Stimulated activated memory B cell treated with anti-CD40 and anti-IgM and Interleukin-4, amounts not matched to agents 10 μg/mL and 1 μg/mL and 100 μg/mL, for 72 hours (primary cell): ENCODE results near the gene ABCC12.

ENCODE experiments used
- ATAC-seq: fragments of 150-1000 bp; cut with Tn5 transposase; 2 replicates; pipeline ENCODE4 v1.10.0; 2021
- H3K27ac Mint-ChIP-seq: one replicate; pipeline ENCODE4 v1.8.0; 2022; ENCODE audit warnings: mild to moderate bottlenecking, mixed read lengths
- H3K27me3 Mint-ChIP-seq: one replicate; pipeline ENCODE4 v1.8.0; 2022; ENCODE audit warnings: mixed read lengths
- H3K36me3 Mint-ChIP-seq: one replicate; pipeline ENCODE4 v1.8.0; 2022; ENCODE audit warnings: mixed read lengths
- H3K4me1 Mint-ChIP-seq: one replicate; pipeline ENCODE4 v1.8.0; 2022; ENCODE audit warnings: mixed read lengths
- H3K4me3 Mint-ChIP-seq: one replicate; pipeline ENCODE4 v1.8.0; 2022; ENCODE audit warnings: mild to moderate bottlenecking, moderate library complexity, mixed read lengths
- H3K9me3 Mint-ChIP-seq: one replicate; pipeline ENCODE4 v1.8.0; 2022; ENCODE audit warnings: mixed read lengths

ABCC12 gene

GRCh38 chr16:48109475-48109874 lies 46.3 kb downstream of the ABCC12 start:
- H3K4me3 Mint-ChIP-seq: no peak overlapping the region
- no peaks in the 10 kb centered on the region for H3K4me1 Mint-ChIP-seq
- H3K27me3 Mint-ChIP-seq: peaks cover 31% of the 10 kb centered on the region
- no peak overlapping the region for H3K27ac Mint-ChIP-seq
- no peak for ATAC-seq
- H3K9me3 Mint-ChIP-seq: no peaks in the 10 kb centered on the region
- no peaks in the 10 kb centered on the region for H3K36me3 Mint-ChIP-seq

GRCh38 chr16:48106446-48106845 lies 49.3 kb downstream of the ABCC12 start:
- H3K4me1 Mint-ChIP-seq: peaks cover 2% of the 10 kb centered on the region
- ATAC-seq: no peak
- H3K4me3 Mint-ChIP-seq: no peak overlapping the region
- peaks cover 52% of the 10 kb centered on the region for H3K27me3 Mint-ChIP-seq
- H3K9me3 Mint-ChIP-seq: no peaks in the 10 kb centered on the region
- no peak overlapping the region for H3K27ac Mint-ChIP-seq
- no peaks in the 10 kb centered on the region for H3K36me3 Mint-ChIP-seq
